ENCODE measurements around the gene CRTC1. TPM values are rescaled to one million over a fixed set of nuclear protein-coding genes. Genes with fewer than 3 reads are reported as not detected.

Gene CRTC1
- total and polyA plus RNA-seq, 2 experiments from 2014 or later: 1.2 to 5.1 TPM

GRCh38 chr19:18778076-18778389 is 94.6 kb downstream of the CRTC1 start:
- H3K4me3 ChIP-seq: no peak overlapping the region
- no peaks in the 10 kb centered on the region for H4K20me1 ChIP-seq (ENCODE audit: insufficient read depth)
- no peak overlapping the region for H3K4me2 ChIP-seq (ENCODE audit: unreplicated experiment)
- peak; percentile 15 for DNase-seq
- no peaks in the 10 kb centered on the region for H3K79me2 ChIP-seq (ENCODE audit: insufficient read depth)
- no peaks in the 10 kb centered on the region for H3K9me3 ChIP-seq (ENCODE audit: low read depth)
- TF ChIP-seq EZH2phosphoT487 (IDR thresholded peaks at IDR 0.05; ENCODE audit: insufficient read depth, low read depth) (no peak), EZH2 (IDR thresholded peaks at IDR 0.05; ENCODE audit: insufficient read depth, poor library complexity, severe bottlenecking) (no peak)
- H3K27me3 ChIP-seq (replicated peaks; ENCODE audit: insufficient read depth): no peaks in the 10 kb centered on the region
- H2AFZ ChIP-seq: no peak overlapping the region
- H3K36me3 ChIP-seq (ENCODE audit: low read depth): no peaks in the 10 kb centered on the region
- H3K4me1 ChIP-seq (ENCODE audit: insufficient read depth): peaks cover 11% of the 10 kb centered on the region
- 68 to 71% methylated on average over 11 of the region's 11 CpGs for WGBS, 2 experiments (ENCODE audit: low coverage in 1 of 2, low lambda C conversion rate in 2 of 2, missing lambda C conversion rate in 2 of 2)
- H3K9me2 ChIP-seq (ENCODE audit: insufficient read depth): no peaks in the 10 kb centered on the region
- H3K9ac ChIP-seq: no peak overlapping the region
- in situ Hi-C loops (cut with MboI): no loop called here
- H3F3A ChIP-seq (ENCODE audit: insufficient read depth): no peaks in the 10 kb centered on the region
- no peak overlapping the region for H3K27ac ChIP-seq

- Histone ChIP-seq H3K27ac (no peak overlapping the region), H3K9me3 (ENCODE audit: low read depth) (no peaks in the 10 kb centered on the region), H3K4me3 (no peak overlapping the region), H3K36me3 (ENCODE audit: low read depth) (no peaks in the 10 kb centered on the region), H4K20me1 (ENCODE audit: insufficient read depth) (no peaks in the 10 kb centered on the region), H3K4me2 (ENCODE audit: unreplicated experiment) (no peak overlapping the region), H2AFZ (no peak overlapping the region), H3K79me2 (ENCODE audit: insufficient read depth) (no peaks in the 10 kb centered on the region), H3K4me1 (ENCODE audit: insufficient read depth) (peaks cover 11% of the 10 kb centered on the region), H3K9ac (no peak overlapping the region), H3K27me3 (replicated peaks; ENCODE audit: insufficient read depth) (no peaks in the 10 kb centered on the region), H3K9me2 (ENCODE audit: insufficient read depth) (no peaks in the 10 kb centered on the region), H3F3A (ENCODE audit: insufficient read depth) (no peaks in the 10 kb centered on the region)
- no peak for DNase-seq
- 87 to 90% methylated on average over 14 of the region's 14 CpGs for WGBS, 2 experiments (ENCODE audit: low coverage in 1 of 2, low lambda C conversion rate in 2 of 2, missing lambda C conversion rate in 2 of 2)
- TF ChIP-seq EZH2phosphoT487 (IDR thresholded peaks at IDR 0.05; ENCODE audit: insufficient read depth, low read depth) (no peak), EZH2 (IDR thresholded peaks at IDR 0.05; ENCODE audit: insufficient read depth, poor library complexity, severe bottlenecking) (no peak)
- in situ Hi-C loops (cut with MboI): no loop called here
Measured at GRCh38 chr19:18778826-18779495, 95.5 kb downstream of the CRTC1 start.

- in situ Hi-C loops (cut with MboI): no loop called here
- Histone ChIP-seq H3K4me2 (ENCODE audit: unreplicated experiment) (no peak overlapping the region), H2AFZ (no peak overlapping the region), H4K20me1 (ENCODE audit: insufficient read depth) (no peaks in the 10 kb centered on the region), H3K9me2 (ENCODE audit: insufficient read depth) (no peaks in the 10 kb centered on the region), H3K27me3 (replicated peaks; ENCODE audit: insufficient read depth) (no peaks in the 10 kb centered on the region), H3K79me2 (ENCODE audit: insufficient read depth) (no peaks in the 10 kb centered on the region), H3K9ac (no peak overlapping the region), H3K4me3 (no peak overlapping the region), H3K4me1 (ENCODE audit: insufficient read depth) (peaks cover 11% of the 10 kb centered on the region), H3F3A (ENCODE audit: insufficient read depth) (no peaks in the 10 kb centered on the region), H3K36me3 (ENCODE audit: low read depth) (no peaks in the 10 kb centered on the region), H3K9me3 (ENCODE audit: low read depth) (no peaks in the 10 kb centered on the region), H3K27ac (no peak overlapping the region)
- WGBS, 2 experiments (ENCODE audit: low coverage in 1 of 2, low lambda C conversion rate in 2 of 2, missing lambda C conversion rate in 2 of 2): 91% methylated on average over 17 of the region's 17 CpGs
- no peak for TF ChIP-seq EZH2phosphoT487 (IDR thresholded peaks at IDR 0.05; ENCODE audit: insufficient read depth, low read depth)
- TF ChIP-seq EZH2 (IDR thresholded peaks at IDR 0.05; ENCODE audit: insufficient read depth, poor library complexity, severe bottlenecking): no peak
- DNase-seq: no peak
Measured at GRCh38 chr19:18780081-18780480, 96.6 kb downstream of the CRTC1 start.

- no peak overlapping the region for H3K9ac ChIP-seq
- no peak overlapping the region for H3K4me2 ChIP-seq (ENCODE audit: unreplicated experiment)
- 75 to 92% methylated on average over 6 to 10 of the region's 10 CpGs for WGBS, 2 experiments (ENCODE audit: low coverage in 1 of 2, low lambda C conversion rate in 2 of 2, missing lambda C conversion rate in 2 of 2)
- H3K9me3 ChIP-seq (ENCODE audit: low read depth): no peaks in the 10 kb centered on the region
- in situ Hi-C loops (cut with MboI): no loop called here
- H3K36me3 ChIP-seq (ENCODE audit: low read depth): no peaks in the 10 kb centered on the region
- H2AFZ ChIP-seq: no peak overlapping the region
- no peaks in the 10 kb centered on the region for H4K20me1 ChIP-seq (ENCODE audit: insufficient read depth)
- H3K27ac ChIP-seq: no peak overlapping the region
- no peaks in the 10 kb centered on the region for H3F3A ChIP-seq (ENCODE audit: insufficient read depth)
- TF ChIP-seq EZH2 (IDR thresholded peaks at IDR 0.05; ENCODE audit: insufficient read depth, poor library complexity, severe bottlenecking) (no peak), EZH2phosphoT487 (IDR thresholded peaks at IDR 0.05; ENCODE audit: insufficient read depth, low read depth) (no peak)
- H3K9me2 ChIP-seq (ENCODE audit: insufficient read depth): no peaks in the 10 kb centered on the region
- no peak overlapping the region for H3K4me3 ChIP-seq
- H3K79me2 ChIP-seq (ENCODE audit: insufficient read depth): no peaks in the 10 kb centered on the region
- DNase-seq: no peak
- H3K4me1 ChIP-seq (ENCODE audit: insufficient read depth): peaks cover 11% of the 10 kb centered on the region
- no peaks in the 10 kb centered on the region for H3K27me3 ChIP-seq (replicated peaks; ENCODE audit: insufficient read depth)
Measured at GRCh38 chr19:18780631-18781030, 97.2 kb downstream of the CRTC1 start.
